HG03097 (cell line): ENCODE measurements around the gene CCNY.

Source experiments
- ATAC-seq: cut with Tn5 transposase; IDR thresholded peaks from one replicate; pipeline ENCODE4 v1.9.1; 2021; ENCODE audit not compliant: unreplicated experiment, low FRiP score

The CCNY gene

GRCh38 chr10:35545878-35546590 is 209.7 kb downstream of the CCNY start:
- ATAC-seq, result peak; percentile 57

GRCh38 chr10:35546824-35547225 is 210.5 kb downstream of the CCNY start:
- ATAC-seq, result no peak

DNA sequence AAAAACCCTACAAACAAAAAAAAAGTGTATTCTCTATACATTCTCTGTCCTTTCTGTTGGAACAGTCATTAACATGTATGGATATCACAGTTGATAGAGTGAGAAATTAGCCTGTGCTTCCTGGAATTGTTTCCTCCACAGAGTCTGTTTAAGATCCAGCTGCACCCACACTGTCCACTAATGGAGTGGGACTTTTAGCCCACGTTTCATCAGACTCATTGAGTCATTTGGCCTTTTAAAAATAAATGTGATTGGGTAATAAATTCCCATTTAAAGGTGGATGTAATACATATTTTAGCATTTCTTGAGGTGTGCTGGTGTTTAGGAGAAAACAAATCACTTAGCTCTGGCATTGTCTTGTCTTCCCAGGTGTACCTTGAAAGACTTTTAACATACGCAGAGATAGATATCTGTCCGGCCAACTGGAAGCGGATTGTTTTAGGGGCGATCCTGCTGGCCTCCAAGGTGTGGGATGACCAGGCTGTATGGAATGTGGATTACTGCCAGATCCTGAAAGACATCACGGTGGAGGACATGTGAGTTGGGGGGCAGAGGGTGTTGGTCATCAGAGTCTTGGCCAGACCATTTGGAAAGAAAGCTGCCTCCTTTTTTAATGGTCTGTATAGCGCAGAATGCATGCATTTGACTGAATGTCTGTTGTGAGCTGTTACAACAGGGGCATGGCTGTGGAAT is 216.5 kb downstream of the CCNY start:
- ATAC-seq, result no peak

DNA sequence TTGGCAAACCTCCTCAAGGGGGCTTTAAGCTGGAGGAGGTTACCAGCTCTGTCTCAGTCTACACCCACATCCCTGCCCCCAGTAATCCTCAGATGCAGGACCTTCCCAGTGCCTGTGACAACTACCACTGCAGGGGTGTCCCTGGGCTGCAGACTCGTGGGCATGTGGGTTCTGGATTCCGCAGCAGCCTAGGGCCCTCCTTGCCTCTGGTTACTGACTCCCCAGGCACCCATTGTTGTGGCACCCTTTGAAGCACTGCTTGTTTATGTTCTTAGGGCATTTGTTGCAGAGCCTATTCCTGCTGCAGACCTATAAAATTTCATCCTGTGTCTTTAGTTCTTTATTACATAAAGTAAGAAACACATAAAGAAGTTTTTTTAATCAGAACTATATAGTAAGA is 217.7 kb downstream of the CCNY start:
- ATAC-seq, result no peak

- ATAC-seq, result no peak
Observed at GRCh38 chr10:35554461-35555056, 218.2 kb downstream of the CCNY start.

- no peak for ATAC-seq
Observed at GRCh38 chr10:35555962-35556930, 219.9 kb downstream of the CCNY start.

DNA sequence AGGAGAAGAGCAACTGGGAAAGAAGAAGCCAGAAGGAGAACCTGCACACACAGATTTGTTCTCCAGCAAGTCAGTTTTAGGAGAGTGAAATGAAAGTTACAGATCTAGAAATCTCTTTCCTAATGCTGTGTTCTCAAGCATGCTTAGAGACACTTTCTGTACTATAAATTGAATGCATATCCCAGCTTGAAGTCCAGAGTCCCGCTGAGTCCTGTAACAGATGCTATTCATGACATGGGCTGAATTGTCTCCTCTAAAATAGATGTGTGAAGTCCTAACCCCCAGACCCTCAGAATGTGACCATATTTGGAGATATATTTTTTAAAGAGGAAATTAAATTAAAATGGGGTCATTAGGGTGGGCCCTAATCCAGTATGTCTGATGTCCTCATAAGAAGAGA is 222.0 kb downstream of the CCNY start:
- no peak for ATAC-seq

GRCh38 chr10:35559416-35559815 is 223.1 kb downstream of the CCNY start:
- no peak for ATAC-seq

DNA sequence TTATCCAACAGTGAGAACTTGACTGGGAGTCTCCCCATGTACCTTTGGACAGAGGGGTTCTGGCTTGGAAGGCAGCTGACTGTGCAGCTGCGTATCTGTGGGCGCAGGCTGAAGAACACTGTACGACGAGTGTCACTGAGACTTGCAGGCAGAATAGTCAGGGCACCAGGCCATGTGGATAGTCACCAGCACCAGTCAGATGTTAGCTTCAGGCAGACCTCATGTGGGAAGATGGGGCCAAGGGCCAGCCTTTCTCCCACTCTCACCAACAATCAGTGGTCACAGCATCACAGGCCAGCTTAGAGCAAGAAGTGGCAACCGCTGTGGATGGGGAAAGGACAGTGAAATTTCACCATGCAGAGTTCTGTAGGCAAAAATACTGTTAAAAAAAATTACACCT is 225.4 kb downstream of the CCNY start:
- no peak for ATAC-seq

DNA sequence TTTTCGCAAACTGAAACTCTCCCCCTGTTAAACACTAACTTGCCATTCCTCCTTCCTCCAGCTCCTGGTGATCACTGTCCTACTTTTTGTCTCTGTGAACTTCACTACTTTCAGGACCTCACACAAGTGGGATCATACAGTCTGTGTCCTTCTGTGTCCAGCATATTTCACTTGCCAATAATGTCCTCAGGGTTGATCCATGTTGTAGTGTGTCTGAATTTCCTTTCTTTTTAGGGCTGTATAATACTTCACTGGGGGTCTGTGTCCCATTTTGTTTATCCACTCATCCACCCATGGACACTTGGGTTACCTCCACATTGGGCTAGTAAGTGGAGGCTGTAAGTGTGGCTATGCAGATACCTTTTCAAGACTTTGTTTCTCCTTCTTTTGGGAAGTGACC is 226.1 kb downstream of the CCNY start:
- ATAC-seq, result no peak

- ATAC-seq, result no peak
Observed at GRCh38 chr10:35563261-35563891, 227.1 kb downstream of the CCNY start.

GRCh38 chr10:35564341-35564968 is 228.1 kb downstream of the CCNY start:
- ATAC-seq, result no peak

- no peak for ATAC-seq
Observed at GRCh38 chr10:35565602-35566081, 229.3 kb downstream of the CCNY start.

- no peak for ATAC-seq
Observed at GRCh38 chr10:35567951-35568350, 231.6 kb downstream of the CCNY start.

- ATAC-seq, result no peak
Observed at GRCh38 chr10:35568483-35569015, 232.2 kb downstream of the CCNY start.

GRCh38 chr10:35569111-35569707 is 232.9 kb downstream of the CCNY start:
- no peak for ATAC-seq

DNA sequence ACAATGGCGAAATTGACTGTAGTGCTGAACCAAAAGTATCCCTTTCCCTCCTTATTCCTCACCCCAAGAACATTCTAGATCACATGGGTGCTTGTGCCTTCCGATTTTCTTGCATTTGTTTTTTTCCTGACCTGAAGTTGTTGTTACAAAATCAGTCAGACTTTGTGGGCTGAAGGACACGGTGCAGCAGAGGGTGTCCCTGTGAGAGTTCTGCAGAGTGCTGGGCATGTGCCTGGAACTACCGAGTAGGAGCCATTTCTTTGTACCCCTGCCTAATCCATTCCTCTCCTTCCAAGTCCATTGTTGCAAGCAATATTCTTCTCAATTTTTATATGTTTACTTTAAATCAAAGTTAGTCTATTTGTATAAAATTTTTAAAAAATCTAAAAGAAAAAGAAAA is 233.5 kb downstream of the CCNY start:
- ATAC-seq, result no peak

GRCh38 chr10:35570397-35570796 is 234.1 kb downstream of the CCNY start:
- no peak for ATAC-seq

DNA sequence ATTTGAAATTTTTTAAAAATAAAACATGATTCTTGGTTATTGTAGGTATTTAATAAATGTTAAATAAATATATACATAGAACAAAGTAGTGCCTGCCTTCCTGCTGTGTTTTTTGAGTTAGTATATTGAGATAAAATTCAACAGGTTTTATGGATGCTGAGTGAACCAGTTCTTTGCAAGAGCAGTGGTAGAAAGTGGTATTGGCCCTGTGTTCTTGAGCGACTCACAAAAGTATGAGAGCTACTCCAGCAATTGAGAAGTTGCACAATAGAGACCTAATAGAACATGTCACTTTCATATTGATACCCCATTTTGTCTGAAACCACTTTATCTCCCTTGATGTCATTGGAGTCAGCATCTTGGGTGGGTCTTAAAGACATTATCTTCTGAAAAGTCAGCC is 236.3 kb downstream of the CCNY start:
- ATAC-seq, result no peak
